ENCODE measurements around the gene ANTKMT.
A peak's percentile ranks its signal among the peaks of the same experiment; 100 is the strongest.

The ANTKMT gene

GRCh38 chr16:714558-715476 is 6.1 kb upstream of the ANTKMT start, which contains the start of gene METRN:
Gene METRN (plus strand): TSS chr16:715118. CDS start chr16:715290, 172 bp downstream.
- Histone ChIP-seq H3K9me3 (ENCODE audit: control insufficient read depth in 5 of 5, low read length in 5 of 5) (no peaks in the 10 kb centered on the region), H3K9ac (ENCODE audit: low read length in 5 of 5) (peak within 1 kb of the TSS in 3 of 5 donors; percentile 21 to 59 (median 56)), H3K27me3 (ENCODE audit: control insufficient read depth in 5 of 5, insufficient read depth in 4 of 5, low read length in 5 of 5) (peaks cover 18 to 28% (median 22%) of the 10 kb centered on the region in 5 donors), H3K27ac (ENCODE audit: low read depth, low read length) (no peak within 1 kb of the TSS), H3K4me1 (ENCODE audit: control insufficient read depth in 5 of 5, insufficient read depth in 5 of 5, low read length in 5 of 5) (peaks cover 0 to 28% (median 19%) of the 10 kb centered on the region in 5 donors), H3K4me3 (ENCODE audit: low read depth in 1 of 5, low read length in 5 of 5) (peak within 1 kb of the TSS in 4 of 5 donors; percentile 56 to 78 (median 70)), H3K36me3 (ENCODE audit: control insufficient read depth in 5 of 5, insufficient read depth in 5 of 5, low read length in 5 of 5) (no peaks in the 10 kb centered on the region)

GRCh38 chr16:715477-716199 is 5.3 kb upstream of the ANTKMT start:
- Histone ChIP-seq H3K9ac (ENCODE audit: low read length in 5 of 5) (peak overlapping the region in 3 of 5 donors; percentile 21 to 59 (median 56)), H3K36me3 (ENCODE audit: control insufficient read depth in 5 of 5, insufficient read depth in 5 of 5, low read length in 5 of 5) (no peaks in the 10 kb centered on the region), H3K9me3 (ENCODE audit: control insufficient read depth in 5 of 5, low read length in 5 of 5) (no peaks in the 10 kb centered on the region), H3K4me3 (ENCODE audit: low read depth in 1 of 5, low read length in 5 of 5) (peak overlapping the region in 4 of 5 donors; percentile 56 to 78 (median 70)), H3K27ac (ENCODE audit: low read depth, low read length) (no peak overlapping the region), H3K27me3 (ENCODE audit: control insufficient read depth in 5 of 5, insufficient read depth in 4 of 5, low read length in 5 of 5) (peaks cover 11 to 22% (median 14%) of the 10 kb centered on the region in 5 donors), H3K4me1 (ENCODE audit: control insufficient read depth in 5 of 5, insufficient read depth in 5 of 5, low read length in 5 of 5) (peaks cover 0 to 36% (median 27%) of the 10 kb centered on the region in 5 donors)

GRCh38 chr16:716200-716568 is 4.8 kb upstream of the ANTKMT start:
- Histone ChIP-seq H3K4me1 (ENCODE audit: control insufficient read depth in 5 of 5, insufficient read depth in 5 of 5, low read length in 5 of 5) (peaks cover 0 to 41% (median 29%) of the 10 kb centered on the region in 5 donors), H3K27me3 (ENCODE audit: control insufficient read depth in 5 of 5, insufficient read depth in 4 of 5, low read length in 5 of 5) (peaks cover 6 to 16% (median 9%) of the 10 kb centered on the region in 5 donors), H3K9ac (ENCODE audit: low read length in 5 of 5) (peak overlapping the region in 4 of 5 donors; percentile 10 to 59 (median 29)), H3K27ac (ENCODE audit: low read depth, low read length) (no peak overlapping the region), H3K9me3 (ENCODE audit: control insufficient read depth in 5 of 5, low read length in 5 of 5) (no peaks in the 10 kb centered on the region), H3K36me3 (ENCODE audit: control insufficient read depth in 5 of 5, insufficient read depth in 5 of 5, low read length in 5 of 5) (no peaks in the 10 kb centered on the region), H3K4me3 (ENCODE audit: low read depth in 1 of 5, low read length in 5 of 5) (peak overlapping the region in 3 of 5 donors; percentile 10 to 78 (median 68))

- no peaks in the 10 kb centered on the region for H3K9me3 ChIP-seq (ENCODE audit: control insufficient read depth in 5 of 5, low read length in 5 of 5)
- H3K27ac ChIP-seq (ENCODE audit: low read depth, low read length), result no peak overlapping the region
- peaks cover 4 to 12% (median 5%) of the 10 kb centered on the region in 5 donors for H3K27me3 ChIP-seq (ENCODE audit: control insufficient read depth in 5 of 5, insufficient read depth in 4 of 5, low read length in 5 of 5)
- H3K9ac ChIP-seq (ENCODE audit: low read length in 5 of 5), result no peak overlapping the region
- no peaks in the 10 kb centered on the region for H3K36me3 ChIP-seq (ENCODE audit: control insufficient read depth in 5 of 5, insufficient read depth in 5 of 5, low read length in 5 of 5)
- H3K4me1 ChIP-seq (ENCODE audit: control insufficient read depth in 5 of 5, insufficient read depth in 5 of 5, low read length in 5 of 5), result peaks cover 0 to 48% (median 35%) of the 10 kb centered on the region in 5 donors
- H3K4me3 ChIP-seq (ENCODE audit: low read depth in 1 of 5, low read length in 5 of 5), result no peak overlapping the region
Observed at GRCh38 chr16:716768-717325, 4.1 kb upstream of the ANTKMT start.

- no peak overlapping the region for H3K9ac ChIP-seq (ENCODE audit: low read length in 5 of 5)
- no peaks in the 10 kb centered on the region for H3K9me3 ChIP-seq (ENCODE audit: control insufficient read depth in 5 of 5, low read length in 5 of 5)
- peaks cover 4 to 12% (median 5%) of the 10 kb centered on the region in 5 donors for H3K27me3 ChIP-seq (ENCODE audit: control insufficient read depth in 5 of 5, insufficient read depth in 4 of 5, low read length in 5 of 5)
- no peak overlapping the region for H3K27ac ChIP-seq (ENCODE audit: low read depth, low read length)
- peaks cover 0 to 53% (median 38%) of the 10 kb centered on the region in 5 donors for H3K4me1 ChIP-seq (ENCODE audit: control insufficient read depth in 5 of 5, insufficient read depth in 5 of 5, low read length in 5 of 5)
- H3K4me3 ChIP-seq (ENCODE audit: low read depth in 1 of 5, low read length in 5 of 5), result no peak overlapping the region
- H3K36me3 ChIP-seq (ENCODE audit: control insufficient read depth in 5 of 5, insufficient read depth in 5 of 5, low read length in 5 of 5), result no peaks in the 10 kb centered on the region
Observed at GRCh38 chr16:717450-718245, 3.3 kb upstream of the ANTKMT start.

GRCh38 chr16:718389-718788 is 2.6 kb upstream of the ANTKMT start:
- H3K4me1 ChIP-seq (ENCODE audit: control insufficient read depth in 5 of 5, insufficient read depth in 5 of 5, low read length in 5 of 5), result peaks cover 0 to 53% (median 38%) of the 10 kb centered on the region in 5 donors
- no peak overlapping the region for H3K4me3 ChIP-seq (ENCODE audit: low read depth in 1 of 5, low read length in 5 of 5)
- peaks cover 4 to 12% (median 5%) of the 10 kb centered on the region in 5 donors for H3K27me3 ChIP-seq (ENCODE audit: control insufficient read depth in 5 of 5, insufficient read depth in 4 of 5, low read length in 5 of 5)
- H3K36me3 ChIP-seq (ENCODE audit: control insufficient read depth in 5 of 5, insufficient read depth in 5 of 5, low read length in 5 of 5), result no peaks in the 10 kb centered on the region
- H3K27ac ChIP-seq (ENCODE audit: low read depth, low read length), result no peak overlapping the region
- H3K9me3 ChIP-seq (ENCODE audit: control insufficient read depth in 5 of 5, low read length in 5 of 5), result no peaks in the 10 kb centered on the region
- no peak overlapping the region for H3K9ac ChIP-seq (ENCODE audit: low read length in 5 of 5)

GRCh38 chr16:718922-719321 is 2.0 kb upstream of the ANTKMT start:
- no peak overlapping the region for H3K4me3 ChIP-seq (ENCODE audit: low read depth in 1 of 5, low read length in 5 of 5)
- no peaks in the 10 kb centered on the region for H3K36me3 ChIP-seq (ENCODE audit: control insufficient read depth in 5 of 5, insufficient read depth in 5 of 5, low read length in 5 of 5)
- H3K27ac ChIP-seq (ENCODE audit: low read depth, low read length), result no peak overlapping the region
- H3K4me1 ChIP-seq (ENCODE audit: control insufficient read depth in 5 of 5, insufficient read depth in 5 of 5, low read length in 5 of 5), result peaks cover 0 to 52% (median 37%) of the 10 kb centered on the region in 5 donors
- no peaks in the 10 kb centered on the region for H3K9me3 ChIP-seq (ENCODE audit: control insufficient read depth in 5 of 5, low read length in 5 of 5)
- H3K27me3 ChIP-seq (ENCODE audit: control insufficient read depth in 5 of 5, insufficient read depth in 4 of 5, low read length in 5 of 5), result peaks cover 4 to 12% (median 5%) of the 10 kb centered on the region in 5 donors
- H3K9ac ChIP-seq (ENCODE audit: low read length in 5 of 5), result no peak overlapping the region

GRCh38 chr16:719815-720446 is 1.0 kb upstream of the ANTKMT start:
- Histone ChIP-seq H3K4me1 (ENCODE audit: control insufficient read depth in 5 of 5, insufficient read depth in 5 of 5, low read length in 5 of 5) (peaks cover 0 to 43% (median 33%) of the 10 kb centered on the region in 5 donors), H3K27me3 (ENCODE audit: control insufficient read depth in 5 of 5, insufficient read depth in 4 of 5, low read length in 5 of 5) (peaks cover 4 to 12% (median 8%) of the 10 kb centered on the region in 5 donors), H3K36me3 (ENCODE audit: control insufficient read depth in 5 of 5, insufficient read depth in 5 of 5, low read length in 5 of 5) (no peaks in the 10 kb centered on the region), H3K9me3 (ENCODE audit: control insufficient read depth in 5 of 5, low read length in 5 of 5) (no peaks in the 10 kb centered on the region), H3K4me3 (ENCODE audit: low read depth in 1 of 5, low read length in 5 of 5) (peak overlapping the region; percentile 50 to 85 (median 72)), H3K27ac (ENCODE audit: low read depth, low read length) (no peak overlapping the region), H3K9ac (ENCODE audit: low read length in 5 of 5) (peak overlapping the region in 3 of 5 donors; percentile 68 to 87 (median 68))
